Hepatocyte (in vitro differentiated cells): ENCODE data around the gene ITPR3. TPM values are rescaled to one million over a fixed set of nuclear protein-coding genes. Genes with fewer than 3 reads are reported as not detected.

Experiments used
- DNase-seq: peaks from one replicate; pipeline ENCODE4 v3.0.0-alpha.2; 2016; ENCODE audit warnings: low spot score
- H2AFZ ChIP-seq: fragments of 200-600 bp; sonication (generic); 2 replicates; pipeline ENCODE4 v1.6.0; 2016; ENCODE audit warnings: antibody characterized with exemption, mild to moderate bottlenecking
- H3K27ac ChIP-seq: fragments of 200-600 bp; sonication (generic); 2 replicates; pipeline ENCODE4 v1.5.1; 2016; ENCODE audit warnings: mild to moderate bottlenecking
- H3K27me3 ChIP-seq: fragments of 200-600 bp; sonication (generic); 2 replicates; pipeline ENCODE4 v1.6.1; 2016
- H3K36me3 ChIP-seq: fragments of 200-600 bp; sonication (generic); replicated peaks from 2 replicates; pipeline ENCODE4 v1.5.1; 2016; ENCODE audit warnings: low read depth; ENCODE audit not compliant: insufficient read depth
- H3K4me1 ChIP-seq: fragments of 200-600 bp; sonication (generic); 2 replicates; pipeline ENCODE4 v1.5.1; 2016; ENCODE audit warnings: mild to moderate bottlenecking, moderate library complexity; ENCODE audit not compliant: insufficient read depth
- H3K4me2 ChIP-seq: fragments of 200-600 bp; sonication (generic); 2 replicates; pipeline ENCODE4 v1.6.0; 2016
- H3K4me3 ChIP-seq: fragments of 200-600 bp; sonication (generic); 2 replicates; pipeline ENCODE4 v1.5.1; 2016; ENCODE audit warnings: mild to moderate bottlenecking
- H3K79me2 ChIP-seq: fragments of 200-600 bp; sonication (generic); 2 replicates; pipeline ENCODE4 v1.6.0; 2017; ENCODE audit warnings: mild to moderate bottlenecking
- H3K9me2 ChIP-seq: fragments of 200-600 bp; sonication (generic); replicated peaks from 2 replicates; pipeline ENCODE4 v1.6.0; 2017; ENCODE audit warnings: mild to moderate bottlenecking; ENCODE audit not compliant: insufficient read depth
- H3K9me3 ChIP-seq: fragments of 200-600 bp; sonication (generic); 2 replicates; pipeline ENCODE4 v1.5.1; 2016; ENCODE audit warnings: low read depth, mild to moderate bottlenecking
- H4K20me1 ChIP-seq: fragments of 200-600 bp; sonication (generic); 2 replicates; pipeline ENCODE4 v1.6.0; 2016; ENCODE audit warnings: mild to moderate bottlenecking; ENCODE audit not compliant: insufficient read depth, poor library complexity, severe bottlenecking
- CTCF ChIP-seq: fragments of 200-600 bp; sonication (generic); IDR thresholded peaks from 2 replicates; pipeline ENCODE4 v1.5.1; 2016; ENCODE audit warnings: antibody characterized with exemption, mild to moderate bottlenecking; ENCODE audit not compliant: poor library complexity
- EZH2 ChIP-seq: fragments of 200-600 bp; sonication (generic); IDR thresholded peaks from 2 replicates; pipeline ENCODE4 v1.6.1; 2016; ENCODE audit warnings: antibody characterized with exemption, mild to moderate bottlenecking, borderline replicate concordance
- EZH2phosphoT487 ChIP-seq: fragments of 200-600 bp; sonication (generic); IDR thresholded peaks from one replicate; pipeline ENCODE4 v1.6.1; 2018; ENCODE audit warnings: antibody characterized with exemption, mild to moderate bottlenecking, low read depth, moderate library complexity; ENCODE audit not compliant: unreplicated experiment, severe bottlenecking
- WGBS: methylation state at CpG from one replicate; pipeline ENCODE4 v1.1.6; 2016; ENCODE audit warnings: low lambda C conversion rate; ENCODE audit errors: missing lambda C conversion rate; 5-methylcytosine and 5-hydroxymethylcytosine counted together
- polyA plus RNA-seq: library from polyadenylated mRNA; unstranded; fragments of >200 nt; fragmentation: Nextera tagmentation; extraction: Ambion mirVana; gene quantifications from 2 replicates; pipeline ENCODE4 v1.2.1, GENCODE V29; 2016
- total RNA-seq: library from RNA; depleted of rRNA; stranded (reverse); fragments of >200 nt; gene quantifications from 2 replicates; pipeline ENCODE4 v1.2.3, GENCODE V29; 2014

The ITPR3 gene
- total and polyA plus RNA-seq, 2 experiments from 2014 or later = 16.5 to 39.6 TPM

GRCh38 chr6:33690766-33691165 is 69.6 kb downstream of the ITPR3 start:
- no peak for DNase-seq
- no peak overlapping the region for H2AFZ ChIP-seq
- no peaks in the 10 kb centered on the region for H3K27me3 ChIP-seq
- H3K9me3 ChIP-seq = no peaks in the 10 kb centered on the region
- no peaks in the 10 kb centered on the region for H4K20me1 ChIP-seq
- H3K36me3 ChIP-seq = no peaks in the 10 kb centered on the region
- no peaks in the 10 kb centered on the region for H3K79me2 ChIP-seq
- peaks cover 11% of the 10 kb centered on the region for H3K4me1 ChIP-seq
- H3K4me3 ChIP-seq = no peak overlapping the region
- no peaks in the 10 kb centered on the region for H3K9me2 ChIP-seq
- 95% methylated on average over 13 of the region's 13 CpGs for WGBS
- H3K4me2 ChIP-seq = no peak overlapping the region
- H3K27ac ChIP-seq = no peak overlapping the region
- TF ChIP-seq EZH2 (no peak), EZH2phosphoT487 (no peak), CTCF (no peak)

- Histone ChIP-seq H3K9me2 (no peaks in the 10 kb centered on the region), H2AFZ (no peak overlapping the region), H3K4me3 (no peak overlapping the region), H4K20me1 (no peaks in the 10 kb centered on the region), H3K4me2 (no peak overlapping the region), H3K27ac (no peak overlapping the region), H3K4me1 (peaks cover 11% of the 10 kb centered on the region), H3K27me3 (no peaks in the 10 kb centered on the region), H3K79me2 (no peaks in the 10 kb centered on the region), H3K9me3 (no peaks in the 10 kb centered on the region), H3K36me3 (no peaks in the 10 kb centered on the region)
- WGBS = 92% methylated on average over 15 of the region's 15 CpGs
- no peak for DNase-seq
- TF ChIP-seq CTCF = no peak
- TF ChIP-seq EZH2 = no peak
- no peak for TF ChIP-seq EZH2phosphoT487
These were observed 70.4 kb downstream of the ITPR3 start for GRCh38 chr6:33691456-33692077.

GRCh38 chr6:33692078-33692759 is 71.1 kb downstream of the ITPR3 start:
- Histone ChIP-seq H3K27me3 (no peaks in the 10 kb centered on the region), H3K4me3 (no peak overlapping the region), H3K79me2 (no peaks in the 10 kb centered on the region), H2AFZ (no peak overlapping the region), H3K9me2 (no peaks in the 10 kb centered on the region), H3K36me3 (no peaks in the 10 kb centered on the region), H4K20me1 (no peaks in the 10 kb centered on the region), H3K27ac (no peak overlapping the region), H3K9me3 (no peaks in the 10 kb centered on the region), H3K4me1 (peaks cover 11% of the 10 kb centered on the region), H3K4me2 (no peak overlapping the region)
- WGBS = 75% methylated on average over 12 of the region's 12 CpGs
- TF ChIP-seq EZH2phosphoT487 = no peak
- TF ChIP-seq EZH2 = no peak
- TF ChIP-seq CTCF = no peak
- no peak for DNase-seq
